OCI-LY1 (cell line): ENCODE measurements around the gene PKNOX2.

Experiments
- H2AFZ ChIP-seq: fragments of 200-600 bp; sonication (generic), shearing (Covaris generic); 2 replicates; pipeline ENCODE4 v1.6.0; 2014; ENCODE audit warnings: antibody characterized with exemption, mild to moderate bottlenecking, low read length
- H3F3A ChIP-seq: fragments of 200-600 bp; sonication (generic), shearing (Covaris generic); 2 replicates; pipeline ENCODE4 v1.6.0; 2014; ENCODE audit warnings: mild to moderate bottlenecking, antibody characterized with exemption, low read length, moderate library complexity; ENCODE audit not compliant: insufficient read depth
- H3K27ac ChIP-seq: fragments of 200-600 bp; sonication (generic); 2 replicates; pipeline ENCODE4 v1.5.1; 2014; ENCODE audit warnings: low read length, mixed run types, mild to moderate bottlenecking, low read depth; ENCODE audit not compliant: poor library complexity, severe bottlenecking
- H3K27me3 ChIP-seq: fragments of 200-600 bp; sonication (generic); 2 replicates; pipeline ENCODE4 v1.6.0; 2014; ENCODE audit warnings: antibody characterized with exemption, mild to moderate bottlenecking, low read length, moderate library complexity; ENCODE audit not compliant: insufficient read depth
- H3K36me3 ChIP-seq: fragments of 200-600 bp; sonication (generic); 2 replicates; pipeline ENCODE4 v1.6.1; 2014; ENCODE audit warnings: mild to moderate bottlenecking, antibody characterized with exemption, low read length, moderate library complexity, mixed read lengths; ENCODE audit not compliant: insufficient read depth
- H3K4me1 ChIP-seq: fragments of 200-600 bp; sonication (generic); 2 replicates; pipeline ENCODE4 v1.5.1; 2014; ENCODE audit warnings: mild to moderate bottlenecking, low read length, moderate library complexity; ENCODE audit not compliant: insufficient read depth, severe bottlenecking
- H3K4me2 ChIP-seq: fragments of 200-600 bp; sonication (generic), shearing (Covaris generic); 2 replicates; pipeline ENCODE4 v1.6.1; 2014; ENCODE audit warnings: low read length
- H3K4me3 ChIP-seq: fragments of 200-600 bp; sonication (generic); 2 replicates; pipeline ENCODE4 v1.5.1; 2014; ENCODE audit warnings: low read length, low read depth, mild to moderate bottlenecking, mixed read lengths; ENCODE audit not compliant: poor library complexity, severe bottlenecking
- H3K79me2 ChIP-seq: fragments of 200-600 bp; shearing (Covaris generic); 2 replicates; pipeline ENCODE4 v1.6.1; 2016; ENCODE audit warnings: mixed run types, low read length, mixed read lengths; ENCODE audit not compliant: insufficient read depth
- H3K9ac ChIP-seq: fragments of 200-600 bp; sonication (generic), shearing (Covaris generic); 2 replicates; pipeline ENCODE4 v1.6.1; 2014; ENCODE audit warnings: mild to moderate bottlenecking, low read length, mixed read lengths
- H3K9me2 ChIP-seq: fragments of 200-600 bp; sonication (generic), shearing (Covaris generic); 2 replicates; pipeline ENCODE4 v1.6.1; 2014; ENCODE audit warnings: low read depth, mild to moderate bottlenecking, low read length, mixed read lengths
- H3K9me3 ChIP-seq: fragments of 200-600 bp; shearing (Covaris generic); 2 replicates; pipeline ENCODE4 v1.6.1; 2014; ENCODE audit warnings: low read length, mixed read lengths
- H4K20me1 ChIP-seq: fragments of 200-600 bp; sonication (generic), shearing (Covaris generic); 2 replicates; pipeline ENCODE4 v1.6.0; 2016; ENCODE audit warnings: mild to moderate bottlenecking, low read length; ENCODE audit not compliant: insufficient read depth
- EZH2 ChIP-seq: fragments of 200-600 bp; sonication (generic), shearing (Covaris generic); IDR thresholded peaks from 2 replicates; pipeline ENCODE4 v1.8.0; 2017; ENCODE audit warnings: borderline replicate concordance, mixed run types, mild to moderate bottlenecking, antibody characterized with exemption, low read length, moderate library complexity, mixed read lengths
- TF ChIP-seq, protein P1 (sequence below): fragments of 200-600 bp; sonication (generic), shearing (Covaris generic); IDR thresholded peaks from 2 replicates; pipeline ENCODE4 v1.5.1; 2017; ENCODE audit warnings: mild to moderate bottlenecking, antibody characterized with exemption, low read length, moderate library complexity, mixed read lengths

PKNOX2 gene

GRCh38 chr11:125157118-125157733 is 7.3 kb upstream of the PKNOX2 start:
- no peak overlapping the region for H3K4me2 ChIP-seq

DNA sequence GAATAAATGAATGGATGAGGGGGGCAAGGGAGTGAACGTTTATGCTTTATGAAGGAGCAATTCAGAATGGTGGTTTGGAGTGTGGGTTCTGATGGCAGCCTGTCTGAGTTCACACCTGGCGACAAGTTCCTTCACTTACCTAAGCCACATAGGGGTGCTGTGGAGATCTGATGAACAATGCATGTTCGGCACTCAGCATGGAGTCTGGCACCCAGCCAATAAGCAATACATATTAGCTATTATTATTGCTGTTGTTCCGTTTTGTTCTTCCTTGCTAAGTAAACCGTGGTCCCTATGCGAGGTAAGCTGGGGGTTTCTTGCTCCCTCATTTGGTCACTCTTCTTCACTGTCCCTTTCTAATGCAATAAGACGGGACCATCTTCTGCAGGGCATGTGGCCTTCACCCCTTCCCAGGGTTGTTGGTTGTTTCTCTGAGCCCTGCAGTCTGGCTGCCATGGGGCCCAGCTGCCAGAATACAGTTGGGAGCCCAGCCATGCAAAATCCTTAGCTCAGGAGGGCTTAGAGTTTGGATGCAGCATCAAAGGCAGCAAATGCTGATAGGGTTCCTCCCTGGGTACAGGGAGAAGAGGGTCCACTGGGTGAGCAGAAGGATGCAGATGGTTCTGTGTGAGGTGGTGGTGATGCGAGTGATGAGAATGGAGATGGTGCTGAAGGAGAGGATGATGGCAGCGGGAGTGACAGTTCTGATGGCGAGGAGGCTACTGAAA is 6.4 kb upstream of the PKNOX2 start:
- Histone ChIP-seq H3F3A (no peaks in the 10 kb centered on the region), H3K9me3 (no peaks in the 10 kb centered on the region), H3K9ac (no peak overlapping the region), H3K4me1 (no peaks in the 10 kb centered on the region), H3K4me2 (no peak overlapping the region), H3K27ac (no peak overlapping the region), H3K36me3 (no peaks in the 10 kb centered on the region), H3K4me3 (no peak overlapping the region), H3K9me2 (no peaks in the 10 kb centered on the region), H3K79me2 (no peaks in the 10 kb centered on the region), H3K27me3 (no peaks in the 10 kb centered on the region), H2AFZ (no peak overlapping the region), H4K20me1 (no peaks in the 10 kb centered on the region)
- TF ChIP-seq, protein P1, sequence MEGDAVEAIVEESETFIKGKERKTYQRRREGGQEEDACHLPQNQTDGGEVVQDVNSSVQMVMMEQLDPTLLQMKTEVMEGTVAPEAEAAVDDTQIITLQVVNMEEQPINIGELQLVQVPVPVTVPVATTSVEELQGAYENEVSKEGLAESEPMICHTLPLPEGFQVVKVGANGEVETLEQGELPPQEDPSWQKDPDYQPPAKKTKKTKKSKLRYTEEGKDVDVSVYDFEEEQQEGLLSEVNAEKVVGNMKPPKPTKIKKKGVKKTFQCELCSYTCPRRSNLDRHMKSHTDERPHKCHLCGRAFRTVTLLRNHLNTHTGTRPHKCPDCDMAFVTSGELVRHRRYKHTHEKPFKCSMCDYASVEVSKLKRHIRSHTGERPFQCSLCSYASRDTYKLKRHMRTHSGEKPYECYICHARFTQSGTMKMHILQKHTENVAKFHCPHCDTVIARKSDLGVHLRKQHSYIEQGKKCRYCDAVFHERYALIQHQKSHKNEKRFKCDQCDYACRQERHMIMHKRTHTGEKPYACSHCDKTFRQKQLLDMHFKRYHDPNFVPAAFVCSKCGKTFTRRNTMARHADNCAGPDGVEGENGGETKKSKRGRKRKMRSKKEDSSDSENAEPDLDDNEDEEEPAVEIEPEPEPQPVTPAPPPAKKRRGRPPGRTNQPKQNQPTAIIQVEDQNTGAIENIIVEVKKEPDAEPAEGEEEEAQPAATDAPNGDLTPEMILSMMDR, result no peak
- no peak for TF ChIP-seq EZH2

More at GRCh38 chr11:125157118-125157733, 7.3 kb upstream of the PKNOX2 start:
- Histone ChIP-seq H4K20me1 (no peaks in the 10 kb centered on the region), H3K9ac (no peak overlapping the region), H3K79me2 (no peaks in the 10 kb centered on the region), H2AFZ (no peak overlapping the region), H3K4me3 (no peak overlapping the region), H3K4me1 (no peaks in the 10 kb centered on the region), H3K27ac (no peak overlapping the region), H3K9me3 (no peaks in the 10 kb centered on the region), H3K36me3 (no peaks in the 10 kb centered on the region), H3F3A (no peaks in the 10 kb centered on the region), H3K27me3 (no peaks in the 10 kb centered on the region), H3K9me2 (no peaks in the 10 kb centered on the region)
- TF ChIP-seq, protein P1, result no peak
- no peak for TF ChIP-seq EZH2

- no peak overlapping the region for H3K9ac ChIP-seq
- H3K27me3 ChIP-seq, result no peaks in the 10 kb centered on the region
- H3K27ac ChIP-seq, result no peak overlapping the region
- H3K9me2 ChIP-seq, result no peaks in the 10 kb centered on the region
- H3K4me3 ChIP-seq, result no peak overlapping the region
- no peaks in the 10 kb centered on the region for H3K4me1 ChIP-seq
- no peaks in the 10 kb centered on the region for H3F3A ChIP-seq
- no peak overlapping the region for H3K4me2 ChIP-seq
- no peaks in the 10 kb centered on the region for H3K9me3 ChIP-seq
- no peaks in the 10 kb centered on the region for H3K36me3 ChIP-seq
- H3K79me2 ChIP-seq, result no peaks in the 10 kb centered on the region
- no peak for TF ChIP-seq EZH2
- TF ChIP-seq, protein P1, result no peak
- H2AFZ ChIP-seq, result no peak overlapping the region
- no peaks in the 10 kb centered on the region for H4K20me1 ChIP-seq
Observed at GRCh38 chr11:125162743-125163142, 1.8 kb upstream of the PKNOX2 start.
